HUES6 (cell line): ENCODE measurements around the gene TWNK.
"Not testable (repeated sequence)": the region's sequence is repeated elsewhere in the genome, so short reads cannot be mapped to it uniquely, and the experiment has no call there.

Experiments used
- H3K27ac ChIP-seq: 2 replicates; pipeline ENCODE4 v1.7.0; 2013; ENCODE audit warnings: low read depth, mild to moderate bottlenecking, low read length, inconsistent platforms
- H3K27me3 ChIP-seq: 2 replicates; pipeline ENCODE4 v1.6.1; 2013; ENCODE audit warnings: low read length; ENCODE audit not compliant: control insufficient read depth, insufficient read depth
- H3K36me3 ChIP-seq: 2 replicates; pipeline ENCODE4 v1.6.1; 2013; ENCODE audit warnings: low read length; ENCODE audit not compliant: control insufficient read depth, insufficient read depth
- H3K4me1 ChIP-seq: 2 replicates; pipeline ENCODE4 v1.6.1; 2013; ENCODE audit warnings: low read length; ENCODE audit not compliant: control insufficient read depth, insufficient read depth
- H3K4me3 ChIP-seq: 2 replicates; pipeline ENCODE4 v1.5.1; 2013; ENCODE audit warnings: low read depth, low read length
- H3K9ac ChIP-seq: one replicate; pipeline ENCODE4 v1.6.1; 2013; ENCODE audit warnings: mild to moderate bottlenecking, low read length
- H3K9me3 ChIP-seq: 2 replicates; pipeline ENCODE4 v1.6.1; 2013; ENCODE audit warnings: low read depth, low read length; ENCODE audit not compliant: control insufficient read depth, insufficient read depth

Gene TWNK

DNA sequence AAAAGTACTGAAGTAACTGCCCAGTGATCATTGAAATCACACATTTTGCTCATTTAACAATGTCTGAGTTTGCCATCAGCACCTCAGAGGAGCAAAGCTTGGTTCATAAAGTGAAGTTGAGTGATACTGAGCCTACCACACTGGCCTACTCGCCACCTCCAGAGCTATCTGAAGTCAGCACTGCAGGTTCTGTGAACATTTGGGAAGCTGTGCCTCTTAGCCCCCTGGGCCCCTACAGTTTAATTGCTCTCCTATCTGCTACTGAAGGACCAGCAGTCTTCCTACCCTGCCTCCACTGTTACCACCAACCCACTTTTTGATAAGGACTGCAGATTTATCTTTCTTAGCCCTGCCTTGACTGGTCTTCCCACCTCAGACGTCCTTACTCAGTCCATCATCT lies 20.0 kb upstream of the TWNK start:
- no peaks in the 10 kb centered on the region for H3K9me3 ChIP-seq

DNA sequence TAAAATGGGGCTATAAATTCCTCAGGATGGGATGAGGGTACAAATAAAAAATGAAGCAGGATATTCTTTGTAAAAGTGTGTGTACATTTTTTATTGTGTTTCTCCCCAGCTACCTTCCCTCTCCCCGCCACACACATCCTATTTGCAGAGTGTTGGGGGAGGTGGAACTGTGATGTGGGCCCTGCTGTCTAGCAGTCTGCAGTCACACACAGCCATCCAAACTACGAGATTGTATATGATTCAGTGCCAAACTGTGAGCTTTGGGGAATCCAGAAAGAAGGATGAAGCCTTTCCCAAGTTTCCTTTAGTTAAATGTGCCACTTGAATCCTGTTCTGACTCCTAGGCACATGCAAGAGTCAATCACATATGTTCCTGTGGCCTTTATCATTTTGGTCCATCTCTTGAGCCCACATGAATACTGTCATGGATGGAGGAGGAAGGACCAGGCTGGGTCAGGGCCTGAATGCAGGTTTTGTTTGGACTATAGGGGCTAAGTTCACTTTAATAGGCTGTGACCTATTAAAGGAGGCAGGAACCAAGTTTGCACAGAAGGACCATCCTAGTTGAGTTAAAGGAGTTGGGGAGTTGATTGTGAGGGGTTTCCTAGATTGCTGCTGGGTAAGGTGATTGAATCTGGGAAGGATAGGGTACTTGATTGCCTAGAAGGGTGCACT lies 19.1 kb upstream of the TWNK start:
- Histone ChIP-seq H3K9me3 (no peaks in the 10 kb centered on the region), H3K4me3 (peak overlapping the region; percentile 71), H3K4me1 (peaks cover 26% of the 10 kb centered on the region), H3K27ac (no peak overlapping the region), H3K36me3 (peaks cover 5% of the 10 kb centered on the region; the same call in 1 of the 2 replicates), H3K27me3 (peaks cover 5% of the 10 kb centered on the region; the same call in 1 of the 2 replicates), H3K9ac (no peak overlapping the region)

More for the DNA sequence above, 20.0 kb upstream of the TWNK start:
- no peak overlapping the region for H3K27ac ChIP-seq
- peaks cover 5% of the 10 kb centered on the region; the same call in 1 of the 2 replicates for H3K27me3 ChIP-seq
- peaks cover 13% of the 10 kb centered on the region for H3K36me3 ChIP-seq
- peaks cover 24% of the 10 kb centered on the region for H3K4me1 ChIP-seq
- H3K9ac ChIP-seq, result no peak overlapping the region
- no peak overlapping the region for H3K4me3 ChIP-seq

GRCh38 chr10:100968863-100969186 lies 18.5 kb upstream of the TWNK start:
- H3K27me3 ChIP-seq, result peaks cover 5% of the 10 kb centered on the region; the same call in 1 of the 2 replicates
- H3K4me3 ChIP-seq, result peak overlapping the region; percentile 71
- H3K9ac ChIP-seq, result peak overlapping the region; percentile 56
- peaks cover 26% of the 10 kb centered on the region for H3K4me1 ChIP-seq
- 0 out of 2 replicates have a peak, but pooled peaks cover 5% of the 10 kb centered on the region for H3K36me3 ChIP-seq
- no peak overlapping the region for H3K27ac ChIP-seq
- H3K9me3 ChIP-seq, result no peaks in the 10 kb centered on the region

- peak within 1 kb of the TSS; percentile 71 for H3K4me3 ChIP-seq
- H3K4me1 ChIP-seq, result peaks cover 26% of the 10 kb centered on the region
- H3K9me3 ChIP-seq, result no peaks in the 10 kb centered on the region
- peaks cover 5% of the 10 kb centered on the region; the same call in 1 of the 2 replicates for H3K27me3 ChIP-seq
- no peak within 1 kb of the TSS for H3K27ac ChIP-seq
- 0 out of 2 replicates have a peak, but pooled peaks cover 5% of the 10 kb centered on the region for H3K36me3 ChIP-seq
- peak within 1 kb of the TSS; percentile 56 for H3K9ac ChIP-seq
Observed at GRCh38 chr10:100969187-100970075, 17.9 kb upstream of the TWNK start, which contains the start of gene SEMA4G. SEMA4G (plus strand) TSS chr10:100969504; CDS start chr10:100972913, 3,409 bp downstream.

- 0 out of 2 replicates have a peak, but pooled peaks cover 5% of the 10 kb centered on the region for H3K36me3 ChIP-seq
- peaks cover 5% of the 10 kb centered on the region; the same call in 1 of the 2 replicates for H3K27me3 ChIP-seq
- H3K27ac ChIP-seq, result no peak overlapping the region
- no peaks in the 10 kb centered on the region for H3K9me3 ChIP-seq
- no peak overlapping the region for H3K9ac ChIP-seq
- H3K4me3 ChIP-seq, result peak overlapping the region; percentile 71
- peaks cover 26% of the 10 kb centered on the region for H3K4me1 ChIP-seq
Observed at GRCh38 chr10:100970076-100970913, 17.0 kb upstream of the TWNK start.

DNA sequence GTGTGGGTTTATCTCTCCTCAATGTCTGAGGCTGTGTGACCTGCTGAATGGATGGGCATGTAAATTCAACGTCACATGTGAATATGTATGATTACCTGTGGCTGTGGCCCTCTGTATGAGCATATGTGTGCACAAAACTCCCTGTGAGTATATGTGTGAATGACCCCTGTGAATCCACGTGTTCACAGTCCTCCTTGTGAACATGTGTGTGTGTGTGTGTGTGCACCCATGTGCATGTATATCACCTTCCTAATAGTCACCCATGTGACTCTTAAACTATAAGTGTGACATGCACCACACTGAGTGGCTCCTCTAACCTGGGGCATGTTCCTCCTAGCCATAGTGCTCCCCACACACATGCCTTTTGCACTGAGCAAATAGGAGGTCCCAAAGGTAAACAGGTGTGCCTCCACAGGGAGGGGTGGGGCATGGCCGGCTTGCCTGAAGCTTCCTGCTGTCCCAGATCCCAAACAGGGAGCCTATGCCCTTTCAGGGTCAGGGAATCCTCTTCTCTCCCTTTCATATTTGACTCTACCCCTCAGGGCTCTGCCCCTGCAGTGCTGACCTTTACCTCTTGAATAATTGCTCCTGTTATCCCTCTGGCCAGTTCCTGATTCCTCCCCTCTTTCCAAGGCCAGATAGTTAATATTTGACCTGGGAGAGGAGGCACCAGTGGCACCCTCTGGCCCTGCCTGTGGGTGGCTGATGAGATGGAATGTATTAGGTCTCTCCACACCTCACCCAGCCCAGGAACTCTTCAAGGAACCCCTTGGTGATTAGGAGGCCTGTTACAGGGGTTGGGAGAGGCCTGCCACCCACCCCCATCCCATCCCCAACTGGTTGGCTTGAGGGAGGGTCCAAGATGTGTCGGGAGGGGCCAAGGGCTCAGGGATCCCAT lies 16.2 kb upstream of the TWNK start:
- H3K27ac ChIP-seq, result no peak overlapping the region

GRCh38 chr10:100972115-100972903 lies 15.0 kb upstream of the TWNK start:
- Histone ChIP-seq H3K9ac (no peak overlapping the region), H3K36me3 (no peaks in the 10 kb centered on the region; the same call in 1 of the 2 replicates), H3K27ac (no peak overlapping the region), H3K4me3 (no peak overlapping the region), H3K9me3 (no peaks in the 10 kb centered on the region), H3K4me1 (peaks cover 26% of the 10 kb centered on the region), H3K27me3 (peaks cover 5% of the 10 kb centered on the region; the same call in 1 of the 2 replicates)

More for the DNA sequence above, 16.2 kb upstream of the TWNK start:
- Histone ChIP-seq H3K4me1 (peaks cover 26% of the 10 kb centered on the region), H3K9me3 (no peaks in the 10 kb centered on the region), H3K4me3 (no peak overlapping the region), H3K36me3 (no peaks in the 10 kb centered on the region; the same call in 1 of the 2 replicates), H3K9ac (no peak overlapping the region), H3K27me3 (peaks cover 5% of the 10 kb centered on the region; the same call in 1 of the 2 replicates)

DNA sequence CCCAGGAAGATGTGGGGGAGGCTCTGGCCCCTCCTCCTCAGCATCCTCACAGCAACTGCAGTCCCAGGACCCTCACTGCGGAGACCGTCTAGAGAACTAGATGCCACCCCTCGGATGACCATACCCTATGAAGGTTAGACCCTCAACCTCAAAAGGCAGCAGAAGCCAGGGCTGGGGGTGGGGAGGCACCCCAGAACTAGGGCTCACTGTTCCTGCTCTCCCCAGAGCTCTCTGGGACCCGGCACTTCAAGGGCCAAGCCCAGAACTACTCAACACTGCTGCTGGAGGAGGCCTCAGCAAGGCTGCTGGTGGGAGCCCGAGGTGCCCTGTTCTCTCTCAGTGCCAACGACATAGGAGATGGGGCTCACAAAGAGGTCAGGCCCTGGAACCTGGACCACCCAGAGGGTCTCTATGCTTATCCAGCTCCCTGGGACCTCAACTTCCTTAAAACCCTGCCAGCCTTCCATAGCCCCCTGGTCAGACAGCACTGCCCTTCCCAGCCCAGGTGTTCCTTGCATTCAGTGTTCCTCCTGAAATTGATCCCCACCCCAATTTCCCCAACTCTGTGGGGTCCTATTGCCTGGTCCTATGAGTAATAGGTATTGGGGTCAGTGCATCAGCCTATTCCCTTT lies 14.3 kb upstream of the TWNK start:
- Histone ChIP-seq H3K9me3 (no peaks in the 10 kb centered on the region), H3K27ac (no peak overlapping the region), H3K27me3 (peaks cover 5% of the 10 kb centered on the region; the same call in 1 of the 2 replicates), H3K4me3 (no peak overlapping the region), H3K36me3 (peaks cover under 1% of the 10 kb centered on the region; the same call in 1 of the 2 replicates), H3K4me1 (peaks cover 26% of the 10 kb centered on the region), H3K9ac (no peak overlapping the region)

DNA sequence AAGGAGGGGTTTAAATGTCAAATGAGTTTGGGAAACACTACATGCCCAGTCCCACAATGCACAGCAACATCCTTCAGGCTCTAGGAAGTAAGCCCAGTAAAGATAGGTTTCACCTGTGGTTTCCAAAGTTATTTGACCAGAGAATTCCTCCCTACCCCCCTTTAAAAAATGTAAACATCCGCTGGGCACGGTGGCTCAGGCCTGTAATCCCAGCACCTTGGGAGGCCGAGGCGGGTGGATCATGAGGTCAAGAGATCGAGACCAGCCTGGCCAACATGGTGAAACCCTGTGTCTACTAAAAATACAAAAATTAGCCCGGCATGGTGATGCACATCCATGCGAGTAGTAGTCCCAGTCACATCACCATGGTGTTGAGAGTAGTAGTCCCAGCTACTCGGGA lies 11.9 kb upstream of the TWNK start:
- Histone ChIP-seq H3K4me1 (peaks cover 18% of the 10 kb centered on the region), H3K36me3 (peaks cover 22% of the 10 kb centered on the region)
- not testable (repeated sequence) for H3K27ac ChIP-seq, H3K9me3 ChIP-seq, H3K9ac ChIP-seq, H3K4me3 ChIP-seq, H3K27me3 ChIP-seq
